ENCODE data around the gene ASTN2. TPM values are rescaled to one million over a fixed set of nuclear protein-coding genes. Genes with fewer than 3 reads are reported as not detected.
"Not testable (repeated sequence)": the region's sequence is repeated elsewhere in the genome, so short reads cannot be mapped to it uniquely, and the experiment has no call there.

The ASTN2 gene
- total RNA-seq, 1 donor from 2014 or later = 9.7 TPM

DNA sequence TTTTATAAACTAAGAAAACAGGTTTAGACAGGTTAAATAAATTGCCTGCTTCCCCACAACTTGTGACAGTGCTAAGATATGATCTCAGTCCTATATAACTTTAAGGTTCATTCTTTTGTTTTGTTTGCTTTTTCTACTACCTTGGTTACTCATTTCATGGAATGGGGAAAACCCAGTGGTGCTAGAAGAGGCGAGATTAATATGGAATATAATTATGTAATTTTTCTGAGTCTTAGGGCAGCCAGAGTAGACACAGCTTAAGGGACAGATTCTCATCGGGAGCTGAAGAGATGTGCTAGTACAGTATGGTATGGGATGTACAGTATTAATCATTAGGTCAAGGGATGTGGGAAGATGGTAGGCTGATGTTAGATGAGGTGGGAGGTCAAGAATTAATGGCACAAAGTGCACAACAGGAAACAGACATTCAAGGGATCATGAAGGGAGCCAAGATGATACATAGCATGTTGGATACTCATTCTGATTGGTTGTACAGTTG, 721.6 kb downstream of the ASTN2 start:
- DNase-seq = no peak

DNA sequence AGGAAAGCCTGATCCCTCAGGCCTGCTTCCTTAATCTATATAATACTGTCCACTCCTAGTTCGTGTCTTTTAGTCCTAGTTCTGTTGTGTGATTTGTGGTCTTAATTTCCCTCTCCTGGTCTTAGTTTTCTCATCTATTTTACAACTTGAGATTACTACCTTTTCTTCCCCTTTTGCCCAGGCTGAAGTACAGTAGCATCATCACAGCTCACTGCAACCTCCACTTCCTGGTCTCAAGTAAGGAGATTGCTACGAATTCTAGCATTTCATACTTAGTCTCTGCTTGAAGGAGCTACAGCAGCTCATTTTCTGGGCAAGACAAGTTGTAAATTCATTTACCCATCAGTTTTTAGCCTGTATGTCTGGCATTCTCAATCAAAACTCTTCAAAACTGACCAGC, 722.2 kb downstream of the ASTN2 start:
- no peak for DNase-seq

DNA sequence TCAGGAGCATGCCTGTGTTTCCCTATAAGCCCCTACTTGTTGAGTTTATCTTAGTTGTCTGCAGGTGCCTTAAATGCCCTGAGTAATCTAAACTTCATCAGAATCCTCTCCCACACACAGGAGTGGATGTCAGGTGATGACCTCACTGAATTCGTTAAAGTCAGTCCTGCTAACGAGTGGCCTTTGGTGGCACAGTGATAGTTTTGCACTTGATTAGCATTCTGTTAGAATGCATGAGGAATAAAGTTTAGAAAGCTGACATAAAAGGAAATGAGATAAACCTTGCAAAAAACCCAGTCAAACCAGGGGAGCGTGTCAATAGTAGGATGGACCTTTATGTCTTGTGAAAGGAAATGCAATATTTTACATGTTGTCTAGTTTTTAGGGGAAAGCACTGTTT, 723.2 kb downstream of the ASTN2 start:
- DNase-seq = no peak

GRCh38 chr9:116690805-116691204, 724.1 kb downstream of the ASTN2 start:
- not testable (repeated sequence) for DNase-seq

GRCh38 chr9:116689486-116690032, 725.3 kb downstream of the ASTN2 start:
- no peak for DNase-seq

DNA sequence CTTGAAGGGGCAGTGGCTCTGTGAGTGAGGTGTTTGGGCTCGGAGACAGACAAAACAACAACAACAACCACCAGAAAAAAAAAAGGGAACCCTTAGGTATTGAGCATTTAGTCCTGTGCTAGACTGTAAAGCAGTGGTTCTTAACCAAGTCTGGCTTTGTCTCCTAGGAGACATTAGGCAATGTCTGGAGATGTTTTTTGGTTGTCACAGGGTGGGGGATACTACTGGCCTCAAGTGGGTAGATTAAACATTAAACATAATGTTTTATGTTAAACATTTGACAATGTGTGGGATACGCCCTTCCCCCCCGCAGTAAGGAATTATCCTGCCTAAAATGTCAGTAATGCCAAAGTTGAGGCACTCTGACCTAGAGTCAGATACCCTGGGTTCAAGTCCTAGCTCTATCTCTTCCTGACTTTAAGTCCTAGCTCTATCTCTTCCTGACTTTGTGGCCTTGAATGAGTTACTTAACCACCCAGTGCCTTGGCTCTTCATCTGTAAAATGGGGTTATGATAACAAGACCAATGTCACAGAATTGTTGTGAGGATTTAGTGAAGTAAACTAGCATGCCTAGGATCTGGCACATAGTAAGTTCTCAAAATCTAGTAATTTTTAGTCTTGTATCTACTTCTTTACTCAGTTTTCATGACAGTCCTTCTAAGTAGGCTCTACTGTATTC, 725.9 kb downstream of the ASTN2 start:
- DNase-seq = no peak

GRCh38 chr9:116687754-116688135, 727.1 kb downstream of the ASTN2 start:
- no peak for DNase-seq

DNA sequence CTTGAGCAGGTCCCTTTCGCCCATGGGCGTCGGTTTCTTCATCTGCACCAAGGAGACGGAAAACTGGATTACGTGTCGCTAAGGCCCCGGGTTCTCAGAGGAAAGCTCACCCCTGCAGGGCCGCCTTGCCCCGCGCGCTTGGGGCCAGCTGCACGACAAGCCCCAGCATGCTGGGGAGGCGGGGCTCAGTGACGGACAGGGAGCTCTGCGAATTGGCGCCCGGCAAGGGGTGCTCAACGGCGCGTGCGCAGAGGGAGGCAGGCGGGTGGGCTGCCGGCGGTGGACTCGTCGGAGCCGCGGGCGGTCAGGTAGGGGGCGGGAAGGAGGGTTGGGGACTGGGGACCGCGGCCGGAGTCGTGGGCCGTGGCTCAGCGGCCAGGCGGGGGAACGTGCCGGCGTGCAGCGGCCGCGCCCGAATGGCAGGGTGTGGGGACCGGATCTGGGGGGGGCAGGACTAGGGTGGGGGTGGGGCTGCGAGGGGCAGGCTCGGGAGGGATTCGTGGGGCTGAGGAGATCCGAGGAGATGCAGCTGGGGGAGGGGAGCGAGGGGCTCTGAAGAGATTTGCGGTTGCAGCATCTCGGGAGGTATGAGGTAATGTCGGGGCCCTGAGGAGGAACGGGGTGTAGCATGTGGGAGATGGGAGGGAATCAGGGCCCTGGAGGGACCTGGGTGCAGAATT, 727.6 kb downstream of the ASTN2 start, which contains the start of gene TRIM32:
Gene TRIM32 (plus strand): TSS at position 232 of the 680 bp plus-strand sequence. CDS start 10,438 bp downstream, outside the sequence.
- DNase-seq = peak; percentile 84

DNA sequence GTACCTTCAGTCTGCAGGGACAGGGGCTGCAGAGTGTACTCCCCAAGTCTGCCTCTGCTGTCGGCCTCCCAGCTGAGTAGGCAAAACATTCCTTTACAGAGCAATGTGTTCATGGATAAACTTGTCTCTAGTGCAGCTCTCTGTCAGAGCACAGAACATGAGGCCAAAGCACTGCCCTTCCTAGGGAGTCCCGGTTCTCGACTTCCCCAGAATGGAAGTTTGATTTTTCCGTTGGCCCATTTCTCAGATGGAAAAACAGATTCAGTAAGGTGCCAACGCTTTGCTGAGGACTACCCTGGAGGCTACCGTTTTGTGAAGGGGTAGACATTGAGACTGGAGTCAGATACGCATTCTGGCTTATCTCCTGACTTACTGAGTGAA, 728.2 kb downstream of the ASTN2 start:
- DNase-seq = no peak

DNA sequence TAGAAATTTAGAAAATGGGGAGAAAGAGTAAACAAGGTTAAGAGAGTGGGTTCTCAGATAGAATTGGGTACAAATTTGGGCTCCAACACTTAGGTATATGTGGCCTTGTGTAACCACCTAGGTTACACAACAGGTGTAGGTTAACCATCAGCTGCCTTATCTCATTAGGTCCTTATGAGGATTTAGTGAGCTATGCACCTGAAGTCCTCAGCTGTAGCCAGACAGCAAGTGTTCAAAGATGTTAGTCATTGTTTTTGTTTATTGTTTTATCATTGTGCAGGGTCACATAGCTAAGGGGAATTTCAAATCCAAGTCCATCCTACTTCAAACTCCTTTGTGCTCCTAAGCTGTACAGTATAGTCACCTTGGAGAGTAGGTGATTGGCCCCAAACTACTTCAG, 728.7 kb downstream of the ASTN2 start:
- DNase-seq = no peak

DNA sequence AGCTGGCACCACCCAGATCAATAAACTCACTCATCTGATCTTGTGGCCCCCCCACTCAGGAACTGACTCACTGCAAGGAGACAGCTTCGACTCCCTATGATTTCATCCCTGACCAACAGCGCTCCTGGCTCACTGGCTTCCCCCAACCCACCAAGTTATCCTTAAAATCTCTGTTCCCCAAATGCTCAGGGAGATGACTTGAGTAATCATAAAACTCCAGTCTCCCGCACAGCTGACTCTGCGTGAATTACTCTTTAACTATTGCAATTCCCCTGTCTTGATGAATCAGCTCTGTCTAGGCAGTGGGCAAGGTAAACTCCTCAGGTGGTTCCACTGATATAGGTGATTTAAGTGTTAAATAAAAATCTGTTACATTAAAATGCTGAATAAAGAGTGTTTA, 729.7 kb downstream of the ASTN2 start:
- no peak for DNase-seq

DNA sequence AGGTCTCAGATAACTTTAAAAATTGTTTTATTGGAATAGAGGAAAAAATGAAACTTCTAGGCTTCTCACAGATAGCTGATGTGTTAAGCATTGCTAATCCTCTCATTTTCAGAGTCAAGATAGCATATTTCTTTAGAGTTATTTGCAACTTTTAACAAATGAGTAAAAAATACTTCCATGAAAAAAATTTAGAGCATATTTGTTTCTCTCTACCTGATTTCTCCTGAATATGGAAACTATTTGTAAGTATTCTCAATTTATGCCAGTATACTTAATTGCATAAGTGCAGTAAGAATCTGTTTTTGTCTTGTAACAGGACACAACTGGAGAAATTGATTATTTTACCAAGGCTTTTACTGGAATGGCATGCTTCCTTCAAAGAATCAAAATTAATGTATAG, 731.3 kb downstream of the ASTN2 start:
- DNase-seq = no peak

DNA sequence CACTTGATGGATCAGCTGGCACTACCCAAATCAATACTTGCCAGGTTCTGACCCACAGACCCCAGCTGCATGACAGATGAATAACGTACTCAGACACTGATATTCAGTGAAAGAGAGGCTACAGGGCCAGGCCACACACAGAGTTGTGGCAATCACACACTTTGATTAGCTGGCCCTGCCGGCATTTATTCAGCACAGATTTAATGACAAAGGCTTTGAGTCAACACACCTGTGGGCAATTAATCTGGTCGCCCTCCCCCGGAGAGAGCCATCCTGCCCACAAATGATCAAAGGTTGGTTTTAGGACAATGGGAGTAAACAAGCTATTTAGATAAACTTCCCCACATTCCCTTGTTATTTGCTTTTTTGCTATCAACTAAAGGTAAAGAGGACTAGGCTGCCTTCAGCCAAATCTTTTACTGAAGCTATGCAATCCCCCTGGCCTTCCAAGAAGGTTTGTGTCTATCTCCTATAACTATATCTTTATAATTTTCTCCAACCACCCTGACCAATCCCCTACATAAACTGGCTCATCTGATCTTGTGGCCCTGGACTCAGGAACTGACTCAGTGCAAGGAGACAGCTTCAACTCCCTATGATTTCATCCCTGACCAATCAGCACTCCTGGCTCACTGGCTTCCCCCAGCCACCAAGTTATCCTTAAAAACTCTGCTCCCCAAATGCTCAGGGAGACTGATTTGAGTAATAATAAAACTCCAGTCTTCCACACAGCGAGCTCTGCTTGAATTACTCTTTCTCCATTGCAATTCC, 740.5 kb downstream of the ASTN2 start:
- no peak for DNase-seq

DNA sequence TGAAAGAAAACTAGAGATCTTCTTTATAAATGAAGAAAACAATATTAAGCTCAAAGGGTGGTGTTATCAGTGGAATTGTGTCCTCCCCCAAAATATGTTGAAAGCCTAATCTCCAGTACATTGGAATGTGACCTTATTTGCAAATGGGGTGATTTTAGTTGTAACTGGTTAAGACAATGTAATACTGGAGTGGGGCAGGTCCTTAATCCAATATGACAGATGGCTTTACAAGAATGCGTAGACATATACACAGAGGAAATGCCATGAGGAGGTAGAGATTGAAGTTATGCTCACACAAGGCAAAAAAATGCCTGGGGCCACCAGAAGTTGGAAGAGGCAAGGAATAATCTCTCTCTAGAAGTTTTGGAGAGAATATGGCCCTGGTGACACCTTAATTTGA, 741.5 kb downstream of the ASTN2 start:
- no peak for DNase-seq

DNA sequence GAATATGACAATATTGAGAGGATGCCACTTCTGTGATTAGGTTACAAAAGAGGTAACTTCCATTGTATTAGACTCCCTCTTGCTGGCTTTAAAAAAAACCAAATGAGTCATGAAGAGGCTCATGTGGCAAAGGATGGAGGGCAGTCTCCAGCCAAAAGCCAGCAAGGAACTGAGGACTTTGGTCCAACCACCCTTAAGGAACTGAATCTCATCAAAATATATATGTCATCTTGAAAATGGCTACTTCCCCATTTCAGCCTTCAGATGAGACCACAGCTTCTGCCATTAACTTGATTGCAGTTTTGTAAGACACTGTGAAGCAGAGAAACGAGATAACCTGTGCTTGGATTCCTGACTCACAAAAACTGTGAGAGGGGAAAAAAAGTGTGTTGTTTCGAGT, 743.3 kb downstream of the ASTN2 start:
- no peak for DNase-seq

GRCh38 chr9:116668970-116669695, 745.7 kb downstream of the ASTN2 start:
- no peak for DNase-seq

DNA sequence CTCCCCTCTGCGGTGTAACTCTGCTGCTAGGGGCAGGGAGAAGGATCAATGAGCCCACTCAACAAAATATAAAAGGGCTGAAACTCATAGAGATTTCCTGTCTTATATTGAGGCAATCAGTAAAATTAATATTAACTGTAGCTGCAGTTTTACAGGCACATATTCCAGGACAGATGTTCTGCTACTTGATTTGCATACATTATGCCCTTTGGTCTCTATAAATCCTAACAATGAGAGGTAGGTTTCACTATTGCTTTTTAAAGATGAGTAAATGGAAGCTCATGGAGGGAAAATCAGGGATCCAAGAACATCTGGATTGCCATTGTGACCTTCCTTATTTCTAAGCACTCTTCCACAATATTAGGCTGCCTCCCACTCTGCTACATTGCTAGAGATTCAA, 751.3 kb downstream of the ASTN2 start:
- no peak for DNase-seq

DNA sequence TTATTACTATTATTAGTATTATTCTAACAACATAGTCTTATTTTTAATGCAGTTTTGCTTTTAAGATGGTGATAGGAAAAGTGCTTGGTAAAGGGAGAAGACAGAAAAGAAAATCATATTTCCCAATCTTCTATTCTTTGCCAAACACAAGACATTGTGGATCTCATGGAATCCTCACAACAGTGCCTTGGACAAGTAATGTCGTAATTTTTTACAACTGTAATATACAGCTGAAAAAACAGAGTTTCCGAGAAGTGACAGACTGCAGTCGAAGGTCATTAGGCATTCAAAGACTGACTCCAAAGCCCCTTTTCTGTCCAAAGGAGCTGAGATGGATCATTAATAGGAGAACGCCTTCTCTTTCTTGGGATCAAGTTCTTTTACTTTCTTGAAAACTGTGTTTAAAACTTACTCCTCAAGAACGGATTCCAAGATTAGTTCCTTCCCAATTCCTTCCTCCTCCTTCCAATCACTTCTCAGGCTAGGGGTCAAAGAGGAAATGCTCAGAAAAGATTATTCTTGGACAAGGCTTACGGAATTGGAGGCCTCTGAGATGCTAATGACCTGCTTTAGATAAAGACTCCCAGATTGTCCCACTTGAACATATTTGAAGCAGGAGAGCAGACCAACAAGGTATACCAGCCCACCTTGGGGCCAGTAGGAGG, 752.1 kb downstream of the ASTN2 start:
- DNase-seq = no peak

DNA sequence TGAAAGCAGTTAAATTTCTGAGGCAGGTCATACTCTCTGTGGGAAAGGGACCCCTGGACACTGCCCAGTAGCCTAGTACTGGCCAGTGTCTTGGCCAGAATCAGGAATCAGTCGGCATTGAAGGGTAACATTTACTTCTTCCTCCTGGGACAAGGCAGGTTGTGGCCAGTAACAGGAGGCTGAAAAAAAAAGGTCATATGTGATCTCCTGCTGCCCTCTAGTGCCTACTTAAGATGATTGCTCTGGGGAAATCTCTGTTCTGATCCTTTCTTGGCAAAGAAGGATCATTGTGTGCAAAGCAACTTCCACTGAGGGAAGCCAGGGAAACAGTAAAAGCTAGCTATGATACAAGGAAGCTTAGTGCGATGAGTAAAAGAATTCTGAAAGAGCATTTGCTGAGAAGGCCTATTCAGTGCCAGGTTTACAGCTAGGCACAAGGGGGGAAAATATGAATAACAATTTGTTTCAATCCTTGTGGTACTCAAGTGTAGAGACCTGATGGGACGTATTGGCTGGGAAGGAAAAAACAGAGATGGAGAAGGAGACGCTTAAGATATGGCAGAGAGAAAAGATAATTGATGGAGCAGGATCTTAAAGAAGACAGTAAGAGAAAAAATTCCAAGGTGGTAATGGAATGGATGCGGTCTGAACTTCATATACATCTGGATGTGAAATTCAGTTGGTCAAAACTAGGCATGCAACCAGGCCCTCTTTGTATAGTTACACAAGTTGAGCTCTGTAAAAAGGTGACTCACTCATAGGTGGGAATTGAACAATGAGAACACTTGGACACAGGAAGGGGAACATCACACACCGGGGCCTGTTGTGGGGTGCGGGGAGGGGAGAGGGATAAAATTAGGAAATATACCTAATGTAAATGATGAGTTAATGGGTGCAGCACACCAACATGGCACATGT, 753.6 kb downstream of the ASTN2 start:
- peak; percentile 8 for DNase-seq

DNA sequence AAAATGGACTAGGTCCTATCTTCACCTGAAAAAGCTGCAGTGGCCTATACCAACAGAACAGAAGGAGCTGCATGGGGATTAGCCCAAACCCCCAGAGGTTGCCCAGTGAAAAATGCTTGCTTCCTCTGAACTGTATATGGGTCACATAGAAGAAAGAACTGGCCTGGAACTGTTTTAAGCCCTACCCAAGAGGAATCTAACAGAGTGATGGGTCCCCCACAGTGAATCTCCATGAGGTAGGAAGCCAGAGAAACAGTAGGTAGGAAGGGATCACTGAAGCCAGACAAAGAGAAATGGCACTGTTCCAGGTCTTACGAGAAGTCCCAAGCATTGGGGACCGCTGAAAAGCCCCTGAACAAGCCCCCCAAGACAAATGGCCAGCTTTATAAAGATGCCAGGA, 756.6 kb downstream of the ASTN2 start:
- DNase-seq = no peak

- no peak for DNase-seq
These were observed 757.9 kb downstream of the ASTN2 start for GRCh38 chr9:116656977-116657376.
